T1000 (cell line): ENCODE results near the gene CLEC3B.

Source experiments
- DNase-seq: peaks from one replicate; lab custom pipeline; 2025; ENCODE audit warnings: mixed read lengths; lab: John Stamatoyannopoulos, UW

The CLEC3B gene

DNA sequence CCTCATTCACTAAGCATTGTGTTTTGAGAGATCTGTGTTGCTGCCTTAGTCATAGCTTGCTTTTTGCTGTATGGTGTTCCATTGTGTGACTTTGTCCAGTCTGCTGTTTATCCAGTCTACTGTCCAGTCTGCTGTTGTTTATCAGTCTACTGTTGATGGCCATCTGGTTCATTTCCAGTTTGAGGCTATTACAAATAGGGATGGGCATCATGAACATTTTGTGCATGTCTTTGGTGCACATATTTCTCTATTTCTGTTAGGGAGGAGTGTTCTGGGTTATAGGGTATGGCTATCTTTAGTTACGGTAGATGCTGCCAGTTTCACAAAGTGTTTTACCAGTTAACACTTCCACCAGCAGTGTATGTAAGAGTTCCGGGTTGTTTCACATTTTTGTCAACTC lies 22.2 kb upstream of the CLEC3B start:
- no peak for DNase-seq

DNA sequence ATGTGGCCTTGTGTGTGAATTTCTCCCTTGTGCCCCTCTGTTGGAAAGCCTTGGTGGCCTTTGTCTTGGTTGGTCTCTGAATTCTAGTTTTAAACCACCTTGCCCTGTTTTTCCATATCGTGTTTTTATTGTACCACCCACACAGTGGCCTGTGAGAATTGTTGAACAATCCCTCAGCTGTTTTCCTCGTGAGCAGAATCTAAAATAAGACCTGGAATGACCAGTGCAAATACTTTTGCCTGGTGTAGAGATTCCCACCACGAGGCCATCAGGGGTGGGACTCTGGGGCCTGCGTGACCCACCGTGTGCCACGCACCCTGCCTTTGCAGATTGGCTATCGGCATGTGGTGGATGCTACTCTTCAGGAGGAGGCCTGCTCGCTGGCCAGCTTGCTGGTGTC lies 19.0 kb upstream of the CLEC3B start:
- DNase-seq: no peak

DNA sequence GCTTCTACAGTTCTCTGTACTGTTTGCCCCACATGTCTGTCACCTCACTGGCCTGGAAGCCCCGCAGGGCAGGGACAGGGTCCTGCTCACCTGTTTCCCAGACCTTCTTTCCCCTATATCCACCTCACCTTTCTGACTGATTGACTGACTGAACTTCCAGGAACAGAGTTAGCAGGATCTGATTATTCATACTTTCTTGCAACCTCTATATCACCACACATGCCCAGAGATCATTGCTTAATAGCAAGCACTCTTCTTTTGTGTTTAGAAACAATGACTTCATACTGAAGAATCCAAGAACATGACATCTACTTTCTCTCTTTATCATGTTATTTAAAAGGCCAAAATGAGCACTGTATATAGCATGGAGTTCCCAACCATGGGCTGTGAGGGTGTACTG lies 18.0 kb upstream of the CLEC3B start:
- DNase-seq: no peak

DNA sequence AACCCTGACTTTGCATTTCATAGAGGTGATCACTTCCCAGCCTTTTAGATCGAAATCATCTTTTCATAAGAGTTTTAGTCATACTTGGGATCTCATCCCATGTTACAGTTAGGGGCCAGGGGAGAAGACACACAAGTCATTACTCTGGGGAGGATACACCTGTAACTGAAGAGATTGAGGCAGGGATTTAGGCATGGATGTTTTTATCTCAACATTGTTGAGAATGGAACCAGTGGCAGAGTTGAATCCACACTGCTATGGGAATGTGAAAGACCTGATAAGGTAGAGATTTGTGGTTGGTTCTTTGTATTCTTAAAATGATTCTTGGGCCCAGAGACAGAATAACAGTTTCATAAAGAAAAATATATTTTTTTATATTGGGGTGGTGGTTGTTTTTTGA lies 16.2 kb upstream of the CLEC3B start:
- no peak for DNase-seq

DNA sequence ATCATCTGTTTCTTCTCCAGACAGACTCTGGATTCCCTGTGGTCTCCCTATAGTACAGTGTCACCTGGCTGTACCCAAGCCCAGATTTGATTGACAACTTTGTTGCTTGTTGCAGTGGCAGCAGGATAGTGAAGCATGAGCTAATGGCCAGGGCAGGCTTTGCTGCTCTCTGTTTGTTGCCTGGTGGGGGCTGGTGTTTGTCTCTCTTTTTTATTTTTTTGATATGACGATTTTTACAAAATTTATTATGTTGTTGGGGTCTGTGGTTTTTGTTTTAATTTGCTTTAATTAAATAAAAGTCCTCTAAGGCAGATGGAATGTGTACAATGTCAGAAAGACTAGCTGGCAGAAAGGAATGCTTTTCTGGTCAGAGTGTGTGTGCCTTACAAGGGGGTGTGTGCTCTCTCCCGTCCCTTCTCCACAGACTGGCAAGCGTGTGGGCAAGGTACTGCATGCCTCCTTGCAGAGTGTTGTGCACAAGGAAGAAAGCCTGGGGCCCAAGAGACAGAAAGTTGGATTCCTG lies 15.2 kb upstream of the CLEC3B start:
- peak; percentile 68 for DNase-seq

DNA sequence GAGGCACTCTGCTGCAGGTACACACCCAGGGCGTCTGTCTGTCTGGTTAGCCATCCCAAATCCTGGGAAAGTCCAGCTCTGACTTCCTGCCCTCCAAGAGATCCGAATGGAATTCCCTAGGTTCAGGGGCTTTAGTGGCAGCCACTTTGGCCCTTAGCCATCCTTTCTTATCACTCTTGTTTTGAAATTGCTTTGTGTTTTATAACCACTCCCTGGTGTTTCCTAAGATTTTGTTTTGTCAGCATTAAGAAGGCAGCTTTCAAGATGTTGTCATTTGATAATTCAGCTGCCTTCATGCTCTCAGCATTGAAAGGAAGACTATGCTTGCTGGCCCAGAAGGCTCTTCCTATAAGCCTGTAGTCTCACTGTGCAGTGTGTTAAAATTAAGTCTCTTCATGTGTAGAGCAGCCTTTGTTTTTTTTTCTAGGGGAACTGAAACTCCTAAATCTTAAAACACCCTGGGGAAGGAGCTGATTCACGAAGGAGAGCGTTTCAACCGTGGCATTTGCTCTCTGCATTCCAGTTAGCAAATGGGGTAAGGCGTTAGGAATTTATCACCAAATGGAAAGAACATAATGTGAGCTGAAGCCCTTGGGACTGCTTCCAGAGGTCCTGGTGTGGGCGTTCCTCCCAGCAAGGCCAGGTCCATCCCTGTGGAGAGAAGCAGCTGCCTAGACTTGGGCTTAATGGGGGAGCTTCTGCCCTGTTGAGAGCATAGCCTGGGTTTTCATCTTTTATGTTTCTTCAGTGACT lies 14.2 kb upstream of the CLEC3B start:
- DNase-seq: peak; percentile 75

DNA sequence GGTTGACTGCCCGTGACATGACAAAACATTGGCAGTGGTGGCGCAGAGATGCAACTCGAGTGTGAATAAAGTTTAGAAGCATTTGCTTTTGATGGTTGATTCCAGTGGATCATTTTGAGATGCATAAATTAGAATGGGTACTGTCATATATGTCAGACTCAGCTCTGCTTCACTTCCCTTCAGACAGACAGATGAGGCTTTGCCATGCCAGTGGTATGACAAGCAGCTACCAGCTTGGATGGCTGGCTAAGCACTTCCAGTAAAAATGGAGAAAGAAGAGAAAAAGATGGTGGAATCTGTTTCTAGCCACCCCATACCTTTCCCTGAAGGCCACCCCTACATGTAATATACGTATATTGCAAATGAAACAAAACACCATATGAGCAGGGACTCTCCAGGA lies 13.5 kb upstream of the CLEC3B start:
- DNase-seq: no peak

DNA sequence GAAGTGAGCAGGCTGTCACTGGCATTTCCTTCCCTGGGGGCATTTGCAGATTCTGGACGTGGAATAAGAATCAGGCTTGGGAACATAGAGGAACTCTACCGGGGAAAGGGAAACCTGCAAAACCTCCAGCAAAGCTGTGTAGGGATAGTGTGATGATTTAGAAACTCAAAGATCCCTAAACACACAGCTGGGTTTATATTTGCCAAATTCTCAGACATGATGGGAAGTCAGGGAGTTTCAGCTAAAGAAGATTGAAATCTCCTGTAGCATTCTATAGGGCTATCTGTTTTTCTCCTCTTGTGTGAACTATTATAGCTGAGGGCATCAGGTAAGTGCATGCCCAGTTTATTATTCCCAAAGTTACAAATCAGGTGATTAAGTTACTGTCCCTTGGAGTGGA lies 9.2 kb upstream of the CLEC3B start:
- DNase-seq: no peak

DNA sequence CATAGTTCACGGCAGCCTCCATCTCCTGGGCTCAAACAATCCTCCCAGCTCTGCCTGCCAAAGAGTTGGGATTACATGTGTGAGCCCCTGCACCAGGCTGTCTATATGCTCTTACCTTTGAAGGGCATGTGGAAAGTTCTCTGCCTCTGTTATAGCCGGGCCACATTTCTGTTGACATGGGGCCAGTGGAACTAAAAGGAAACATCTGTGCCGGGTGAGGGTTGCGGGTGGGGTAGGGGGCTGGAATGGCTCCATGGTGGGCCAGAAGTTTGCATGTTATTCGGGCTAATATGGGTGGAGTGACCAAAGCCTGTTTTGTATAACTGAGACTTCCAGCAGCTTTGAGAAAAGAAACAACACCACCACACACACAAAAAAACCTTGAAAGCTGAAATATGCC lies 8.3 kb upstream of the CLEC3B start:
- no peak for DNase-seq

DNA sequence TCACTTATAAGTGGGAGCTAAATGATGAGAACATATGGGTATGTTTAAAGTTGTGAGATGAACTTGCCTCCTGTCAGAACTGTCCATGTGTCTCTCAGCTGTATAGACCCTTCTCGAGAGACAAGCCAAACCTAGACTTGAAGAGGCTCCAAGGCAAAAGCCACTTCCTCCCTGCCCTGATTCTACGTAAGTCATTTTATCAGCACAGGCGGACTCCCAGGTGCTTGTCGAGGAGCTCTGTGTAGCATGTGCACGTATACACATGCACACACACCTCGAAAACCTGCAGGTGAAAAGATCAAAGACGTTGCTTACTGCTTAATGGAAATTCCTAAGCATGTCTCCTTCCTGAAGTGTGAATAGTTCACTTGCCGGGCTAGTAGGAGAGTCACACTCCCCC lies 5.6 kb upstream of the CLEC3B start:
- no peak for DNase-seq

DNA sequence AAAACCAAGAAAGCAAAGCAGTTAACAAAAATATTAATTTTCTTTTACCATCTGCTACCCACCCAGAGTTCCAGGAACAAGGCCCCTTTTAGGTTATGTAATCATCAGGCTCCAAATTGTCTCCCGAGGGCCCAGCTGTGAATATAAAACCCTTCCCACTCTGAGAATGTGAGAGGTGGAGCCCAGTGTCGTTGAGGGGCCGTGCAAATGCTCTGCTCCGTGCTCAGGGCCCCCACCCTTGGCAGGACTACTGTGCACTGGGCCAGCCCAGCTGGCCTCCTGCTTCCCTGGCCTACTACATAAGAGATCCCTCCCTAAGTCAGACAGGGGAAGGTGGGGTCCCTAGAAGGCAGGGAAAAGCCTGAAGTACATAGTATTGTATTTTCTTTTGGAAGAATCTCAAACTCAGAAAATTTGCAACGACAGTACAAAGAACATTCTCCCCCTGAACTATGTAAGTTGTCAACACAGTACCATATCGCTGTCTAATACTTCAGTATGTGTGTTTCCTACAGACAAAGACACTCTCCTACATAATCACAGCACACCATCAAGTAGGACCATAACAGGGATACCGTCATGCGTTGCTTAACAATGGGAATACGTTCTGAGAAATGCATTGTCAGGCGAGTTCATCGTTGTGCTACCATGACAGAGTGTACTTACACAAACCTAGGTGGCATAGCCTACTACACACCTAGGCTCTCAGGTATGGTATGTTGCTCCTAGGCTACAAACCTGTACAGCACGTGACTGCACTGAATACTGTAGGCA lies 4.4 kb upstream of the CLEC3B start:
- no peak for DNase-seq

DNA sequence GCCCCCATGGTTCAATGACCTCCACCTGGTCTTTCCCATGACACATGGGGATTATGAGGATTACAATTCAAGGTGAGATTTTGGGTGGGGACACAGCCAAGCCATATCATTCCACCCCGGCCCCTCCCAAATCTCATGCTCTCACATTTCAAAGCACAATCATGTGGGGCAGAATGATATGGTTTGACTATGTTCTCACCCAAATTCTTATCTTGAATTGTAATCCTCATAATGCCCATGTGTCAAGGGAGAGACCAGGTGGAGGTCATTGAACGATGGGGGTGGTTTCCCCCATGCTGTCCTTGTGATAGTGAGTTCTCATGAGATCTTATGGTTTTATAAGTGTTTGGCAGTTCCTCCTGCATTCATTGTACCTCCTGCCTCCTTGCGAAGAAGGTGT lies 2.4 kb upstream of the CLEC3B start:
- DNase-seq: no peak

DNA sequence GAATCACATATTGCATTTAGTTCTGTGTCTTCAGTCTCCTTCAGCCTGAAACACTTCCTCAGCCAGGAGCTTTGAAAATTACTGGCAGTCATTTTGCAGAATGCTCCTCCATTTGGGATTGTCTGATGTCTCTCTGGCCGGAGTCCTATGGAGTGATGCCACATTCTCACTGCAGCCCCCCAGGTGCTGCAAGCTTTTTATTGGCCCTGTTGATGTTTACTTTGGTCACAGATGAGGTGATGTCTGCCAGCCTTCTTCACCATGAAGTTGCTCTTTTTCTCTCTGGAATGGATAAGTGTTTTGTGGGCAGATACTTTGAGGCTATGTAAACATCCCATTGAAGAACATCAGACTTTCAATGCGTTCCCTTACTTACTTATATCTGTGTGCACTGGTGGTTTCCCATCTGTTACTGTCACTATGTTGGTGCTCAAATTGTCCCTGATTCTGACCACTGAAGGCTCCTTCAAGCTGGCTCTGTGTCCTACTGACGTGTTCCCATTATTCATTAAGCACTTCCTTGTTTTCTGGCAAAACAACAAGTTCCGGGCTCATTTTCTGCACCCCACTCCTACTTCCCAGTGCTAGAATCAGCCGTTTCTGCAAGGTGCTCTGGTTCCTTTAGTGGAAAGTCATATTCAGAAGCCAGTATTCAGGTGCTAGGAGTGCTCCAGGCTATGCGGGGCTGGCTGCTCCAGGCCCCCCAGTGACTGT lies 1.4 kb upstream of the CLEC3B start:
- no peak for DNase-seq

DNA sequence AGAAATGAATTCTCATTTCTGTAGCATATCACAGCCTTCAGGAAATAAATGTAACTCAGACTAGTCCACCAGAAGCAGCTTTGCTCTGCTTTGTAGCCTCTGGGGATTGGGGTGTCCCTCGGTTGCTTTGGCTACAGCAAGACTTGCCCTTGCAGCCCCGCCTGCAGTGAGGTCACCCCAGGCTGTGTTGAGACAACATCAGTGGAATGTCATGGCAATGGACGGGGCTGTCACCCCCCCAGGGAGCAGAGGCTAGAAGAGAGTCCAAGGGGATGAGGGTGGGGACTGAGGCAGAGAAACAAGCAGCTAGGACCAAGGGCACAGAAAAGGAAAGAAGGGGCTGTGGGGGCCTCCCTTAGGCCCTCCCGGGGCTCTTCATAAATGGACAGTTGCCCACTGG lies 854 bp downstream of the CLEC3B start:
- peak; percentile 68 for DNase-seq

DNA sequence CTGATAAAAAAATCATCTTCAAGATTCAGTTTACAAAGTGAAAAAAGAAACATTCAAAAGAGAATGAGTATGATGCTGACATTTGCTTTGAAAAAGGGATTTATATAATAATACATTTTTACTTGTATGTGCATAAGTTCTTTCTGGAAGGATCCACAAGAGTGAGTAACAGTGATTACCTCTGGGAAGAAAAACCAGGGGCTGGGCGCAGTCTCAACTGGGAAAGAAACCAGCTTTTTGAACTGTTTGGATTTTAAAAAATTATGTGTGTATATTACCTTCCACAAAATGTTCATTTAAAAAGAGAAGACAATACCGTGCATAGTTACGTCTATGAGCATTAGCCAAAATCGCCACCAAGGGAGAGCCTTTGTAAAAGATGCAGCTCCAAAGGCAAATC lies 1.3 kb downstream of the CLEC3B start:
- no peak for DNase-seq

DNA sequence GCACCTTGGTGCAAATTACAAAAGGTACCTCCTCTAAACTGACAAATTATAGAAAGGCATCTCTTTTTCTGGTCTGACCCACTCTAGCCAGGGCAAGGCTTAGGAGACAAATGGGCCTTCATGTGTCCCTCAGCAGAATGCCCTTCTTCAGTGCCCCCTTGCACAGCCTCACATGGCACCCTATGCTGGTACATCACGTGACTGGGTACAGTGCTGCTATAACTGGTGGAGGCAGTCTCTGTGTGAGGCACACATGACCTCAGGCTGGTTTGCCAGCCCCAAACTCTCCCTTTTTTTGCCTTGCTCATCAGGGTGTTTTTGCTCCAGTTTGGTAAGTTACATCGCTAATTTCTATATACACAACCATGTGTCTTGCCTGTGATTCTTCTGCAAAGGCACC lies 3.1 kb downstream of the CLEC3B start:
- DNase-seq: no peak

DNA sequence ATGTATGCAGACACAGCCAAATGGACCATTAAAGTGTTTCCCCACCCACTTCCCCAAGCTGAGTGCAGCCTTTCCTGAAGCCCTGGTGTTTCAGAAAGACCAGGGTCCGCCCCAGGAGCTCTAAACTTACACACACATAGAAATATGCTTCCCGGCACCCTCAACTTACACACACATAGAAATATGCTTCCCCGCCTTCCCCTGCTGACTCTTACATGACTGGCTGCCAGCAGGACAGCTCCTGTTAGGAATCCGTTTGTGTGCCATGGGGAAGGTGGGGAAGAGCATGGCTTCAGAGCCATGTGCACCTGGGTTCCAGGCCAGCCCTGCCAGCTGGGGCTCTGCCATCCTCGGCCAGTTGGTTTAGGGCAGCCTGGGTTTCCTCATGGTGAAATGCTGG lies 3.6 kb downstream of the CLEC3B start:
- DNase-seq: no peak

DNA sequence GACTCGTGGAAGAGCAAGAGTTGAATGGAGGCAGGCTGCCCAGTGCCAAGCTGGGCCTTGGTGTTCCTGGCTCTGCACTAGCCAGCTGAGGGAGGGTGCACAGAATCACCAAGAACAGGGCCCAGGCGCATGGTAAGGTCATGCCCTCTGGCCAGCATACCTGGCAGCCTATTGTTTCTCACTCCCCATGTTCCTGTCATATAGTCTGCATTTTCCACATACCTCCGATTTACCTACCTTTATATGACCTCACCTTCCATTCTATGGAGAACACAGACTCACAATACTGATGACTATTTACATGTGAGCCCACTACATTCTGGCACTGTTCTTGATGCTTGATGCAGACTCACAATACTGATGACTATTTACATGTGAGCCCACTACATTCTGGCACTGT lies 5.4 kb downstream of the CLEC3B start:
- DNase-seq: no peak

DNA sequence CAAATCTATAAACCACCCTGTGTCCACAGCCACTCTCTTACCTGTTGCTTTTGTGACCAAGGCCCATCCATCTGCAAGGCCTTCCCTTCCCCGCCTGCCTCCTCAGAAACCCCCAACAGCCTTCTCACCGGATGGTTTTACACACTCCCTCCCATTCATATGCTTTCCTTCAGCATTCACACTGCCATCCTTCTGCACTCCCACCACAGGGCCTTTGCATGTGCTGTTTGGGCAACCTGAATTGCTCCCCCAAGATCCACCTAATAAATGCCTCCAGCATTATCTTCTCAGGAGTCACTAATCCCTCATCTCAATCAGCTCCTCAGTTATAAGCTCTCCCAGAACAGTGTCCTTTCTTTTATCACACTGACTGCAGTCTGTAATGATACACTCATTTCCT lies 6.0 kb downstream of the CLEC3B start:
- DNase-seq: no peak

DNA sequence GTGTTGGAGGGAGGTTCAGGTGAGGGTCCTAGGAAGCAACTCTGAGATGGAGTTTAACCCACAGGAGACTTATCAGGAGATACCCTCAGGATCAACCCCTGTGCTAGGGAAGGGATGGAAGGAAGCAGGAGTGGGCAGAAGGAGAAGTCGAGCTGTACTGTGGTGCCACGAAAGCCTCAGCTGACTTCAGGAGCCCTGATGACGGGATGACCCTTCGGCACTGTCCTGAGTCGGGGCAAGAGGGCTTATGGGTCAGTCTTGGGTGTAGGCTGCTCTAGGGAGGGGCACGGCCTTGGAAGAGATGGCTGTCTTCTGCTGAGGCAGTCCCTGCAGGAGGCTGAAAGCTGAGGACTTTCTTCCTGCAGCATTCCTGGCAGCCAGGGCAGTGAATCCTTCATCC lies 7.7 kb downstream of the CLEC3B start:
- no peak for DNase-seq

DNA sequence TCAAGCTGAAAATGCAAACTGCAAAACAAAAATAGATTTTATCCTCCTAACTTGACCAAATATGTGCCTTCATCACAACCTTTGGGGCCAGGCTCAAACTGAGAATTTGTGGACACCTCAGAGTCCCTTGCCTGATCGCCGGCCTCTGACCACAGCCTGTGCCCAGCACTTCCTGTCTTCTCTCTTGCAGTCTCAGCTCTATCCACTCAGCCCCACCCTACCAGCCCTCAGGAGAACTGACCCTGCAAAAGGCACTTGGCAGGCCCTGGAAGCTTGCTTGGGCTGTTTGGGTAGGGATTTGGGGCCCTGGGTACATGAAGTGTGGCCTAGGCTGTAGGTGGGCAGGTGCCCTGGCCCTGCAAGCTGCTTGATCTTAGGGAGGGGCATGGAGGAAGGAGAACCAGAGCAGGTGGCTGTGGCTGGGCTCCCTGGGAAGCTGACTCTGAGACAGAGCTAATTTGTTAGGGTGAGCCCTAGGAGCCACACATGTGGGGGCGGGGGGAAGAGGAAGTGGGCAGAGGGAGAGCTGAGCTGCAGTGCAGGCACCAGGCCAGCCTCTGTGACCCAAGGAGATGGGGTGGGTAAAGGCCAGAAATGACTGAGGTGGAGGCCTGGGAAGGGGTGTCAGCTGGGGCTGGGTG lies 8.6 kb downstream of the CLEC3B start:
- no peak for DNase-seq
